ENCODE results near the gene EPHB4.

The EPHB4 gene

DNA sequence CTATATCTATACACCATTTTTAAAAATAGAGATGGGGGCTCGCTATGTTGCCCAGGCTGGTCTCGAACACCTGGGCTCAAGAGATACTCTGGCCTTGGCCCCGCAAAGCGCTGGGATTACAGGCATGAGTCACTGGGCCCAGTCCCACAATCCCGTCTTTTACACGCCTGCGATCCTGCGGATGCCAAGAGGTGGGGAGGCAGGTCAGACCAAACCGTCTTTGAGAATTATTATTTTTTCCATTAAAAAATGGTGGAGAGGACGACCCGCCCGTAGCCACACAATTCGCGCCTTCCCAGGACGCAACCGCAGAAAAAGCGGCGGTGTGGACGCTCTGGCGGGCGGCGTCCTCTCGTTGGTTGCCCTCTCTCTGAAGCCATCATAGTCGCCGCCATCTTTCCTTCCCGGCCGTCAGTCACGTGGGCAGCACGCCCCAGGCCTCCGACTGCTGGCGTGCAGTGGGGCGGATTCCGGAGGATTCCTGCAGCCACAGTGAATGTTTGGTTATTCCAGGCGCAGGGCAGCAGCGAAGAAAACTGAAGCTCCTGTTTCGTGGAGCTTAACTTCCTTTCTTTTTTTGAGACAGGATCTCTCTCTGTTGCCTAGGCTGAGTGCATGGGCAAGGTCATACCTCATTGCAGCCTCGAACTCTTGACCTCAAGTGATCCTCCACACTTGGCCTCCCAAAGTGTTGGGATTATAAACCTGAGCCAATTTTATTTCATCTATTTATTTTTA is 9.9 kb upstream of the EPHB4 start (continued):
- TF ChIP-seq, protein P1, sequence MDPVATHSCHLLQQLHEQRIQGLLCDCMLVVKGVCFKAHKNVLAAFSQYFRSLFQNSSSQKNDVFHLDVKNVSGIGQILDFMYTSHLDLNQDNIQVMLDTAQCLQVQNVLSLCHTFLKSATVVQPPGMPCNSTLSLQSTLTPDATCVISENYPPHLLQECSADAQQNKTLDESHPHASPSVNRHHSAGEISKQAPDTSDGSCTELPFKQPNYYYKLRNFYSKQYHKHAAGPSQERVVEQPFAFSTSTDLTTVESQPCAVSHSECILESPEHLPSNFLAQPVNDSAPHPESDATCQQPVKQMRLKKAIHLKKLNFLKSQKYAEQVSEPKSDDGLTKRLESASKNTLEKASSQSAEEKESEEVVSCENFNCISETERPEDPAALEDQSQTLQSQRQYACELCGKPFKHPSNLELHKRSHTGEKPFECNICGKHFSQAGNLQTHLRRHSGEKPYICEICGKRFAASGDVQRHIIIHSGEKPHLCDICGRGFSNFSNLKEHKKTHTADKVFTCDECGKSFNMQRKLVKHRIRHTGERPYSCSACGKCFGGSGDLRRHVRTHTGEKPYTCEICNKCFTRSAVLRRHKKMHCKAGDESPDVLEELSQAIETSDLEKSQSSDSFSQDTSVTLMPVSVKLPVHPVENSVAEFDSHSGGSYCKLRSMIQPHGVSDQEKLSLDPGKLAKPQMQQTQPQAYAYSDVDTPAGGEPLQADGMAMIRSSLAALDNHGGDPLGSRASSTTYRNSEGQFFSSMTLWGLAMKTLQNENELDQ (tag by site-specific recombination; IDR thresholded peaks at IDR 0.05; ENCODE audit: low read depth) = no peak
- TF ChIP-seq KLF10 (tag by site-specific recombination; IDR thresholded peaks at IDR 0.05) = peak; percentile 61; the same call in 1 of the 2 replicates
- 0 out of 2 replicates have a peak, but pooled peaks have one; percentile 64 for TF ChIP-seq ZBTB7A (tag by site-specific recombination; IDR thresholded peaks at IDR 0.05; ENCODE audit: low read depth)
- no peak for TF ChIP-seq ZNF48 (tag by site-specific recombination; IDR thresholded peaks at IDR 0.05)
- TF ChIP-seq, protein P2, sequence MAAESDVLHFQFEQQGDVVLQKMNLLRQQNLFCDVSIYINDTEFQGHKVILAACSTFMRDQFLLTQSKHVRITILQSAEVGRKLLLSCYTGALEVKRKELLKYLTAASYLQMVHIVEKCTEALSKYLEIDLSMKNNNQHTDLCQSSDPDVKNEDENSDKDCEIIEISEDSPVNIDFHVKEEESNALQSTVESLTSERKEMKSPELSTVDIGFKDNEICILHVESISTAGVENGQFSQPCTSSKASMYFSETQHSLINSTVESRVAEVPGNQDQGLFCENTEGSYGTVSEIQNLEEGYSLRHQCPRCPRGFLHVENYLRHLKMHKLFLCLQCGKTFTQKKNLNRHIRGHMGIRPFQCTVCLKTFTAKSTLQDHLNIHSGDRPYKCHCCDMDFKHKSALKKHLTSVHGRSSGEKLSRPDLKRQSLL (tag by site-specific recombination; IDR thresholded peaks at IDR 0.05) = 0 out of 2 replicates have a peak, but pooled peaks have one; percentile 11
- TF ChIP-seq ZNF155 (tag by site-specific recombination; IDR thresholded peaks at IDR 0.05) = no peak
- TF ChIP-seq GLI4 (tag by site-specific recombination; IDR thresholded peaks at IDR 0.05) = no peak
- TF ChIP-seq ZXDB (tag by site-specific recombination; IDR thresholded peaks at IDR 0.05) = peak; percentile 95
- peak; percentile 98 for TF ChIP-seq ZBTB17 (tag by site-specific recombination; IDR thresholded peaks at IDR 0.05)
- TF ChIP-seq ZFP41 (tag by site-specific recombination; IDR thresholded peaks at IDR 0.05; ENCODE audit: borderline replicate concordance) = no peak
- TF ChIP-seq RBAK (tag by site-specific recombination; IDR thresholded peaks at IDR 0.05) = no peak
- TF ChIP-seq ZNF423 (tag by site-specific recombination; IDR thresholded peaks at IDR 0.05) = no peak
- TF ChIP-seq KLF9 (tag by site-specific recombination; IDR thresholded peaks at IDR 0.05; ENCODE audit: low read depth) = peak; percentile 61; the same call in 1 of the 2 replicates
- TF ChIP-seq, protein P3, sequence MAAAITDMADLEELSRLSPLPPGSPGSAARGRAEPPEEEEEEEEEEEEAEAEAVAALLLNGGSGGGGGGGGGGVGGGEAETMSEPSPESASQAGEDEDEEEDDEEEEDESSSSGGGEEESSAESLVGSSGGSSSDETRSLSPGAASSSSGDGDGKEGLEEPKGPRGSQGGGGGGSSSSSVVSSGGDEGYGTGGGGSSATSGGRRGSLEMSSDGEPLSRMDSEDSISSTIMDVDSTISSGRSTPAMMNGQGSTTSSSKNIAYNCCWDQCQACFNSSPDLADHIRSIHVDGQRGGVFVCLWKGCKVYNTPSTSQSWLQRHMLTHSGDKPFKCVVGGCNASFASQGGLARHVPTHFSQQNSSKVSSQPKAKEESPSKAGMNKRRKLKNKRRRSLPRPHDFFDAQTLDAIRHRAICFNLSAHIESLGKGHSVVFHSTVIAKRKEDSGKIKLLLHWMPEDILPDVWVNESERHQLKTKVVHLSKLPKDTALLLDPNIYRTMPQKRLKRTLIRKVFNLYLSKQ (tag by site-specific recombination; IDR thresholded peaks at IDR 0.05; ENCODE audit: borderline replicate concordance) = no peak
- no peak for TF ChIP-seq ZNF37A (tag by site-specific recombination; IDR thresholded peaks at IDR 0.05)
- no peak for TF ChIP-seq ZNF174 (tag by site-specific recombination; IDR thresholded peaks at IDR 0.05)
- peak; percentile 50; the same call in 1 of the 2 replicates for TF ChIP-seq ZBTB1 (tag by site-specific recombination; IDR thresholded peaks at IDR 0.05)
- peak; percentile 88 for TF ChIP-seq ZNF629 (tag by site-specific recombination; IDR thresholded peaks at IDR 0.05)
- no peak for TF ChIP-seq SETDB1 (IDR thresholded peaks at IDR 0.05; ENCODE audit: insufficient read length, low read length)
- peak; percentile 55; the same call in 1 of the 2 replicates for TF ChIP-seq ZNF843 (tag by site-specific recombination; IDR thresholded peaks at IDR 0.05)
- TF ChIP-seq ZNF2 (tag by site-specific recombination; IDR thresholded peaks at IDR 0.05) = peak; percentile 83
- no peak for TF ChIP-seq ZNF133 (tag by site-specific recombination; IDR thresholded peaks at IDR 0.05)
- TF ChIP-seq ZNF140 (tag by site-specific recombination; IDR thresholded peaks at IDR 0.05) = no peak
- TF ChIP-seq ZNF707 (tag by site-specific recombination; IDR thresholded peaks at IDR 0.05) = no peak
- TF ChIP-seq SP3 (tag by site-specific recombination; IDR thresholded peaks at IDR 0.05) = peak; percentile 92
- no peak for TF ChIP-seq ZNF121 (tag by site-specific recombination; IDR thresholded peaks at IDR 0.05)
- TF ChIP-seq, protein P4, sequence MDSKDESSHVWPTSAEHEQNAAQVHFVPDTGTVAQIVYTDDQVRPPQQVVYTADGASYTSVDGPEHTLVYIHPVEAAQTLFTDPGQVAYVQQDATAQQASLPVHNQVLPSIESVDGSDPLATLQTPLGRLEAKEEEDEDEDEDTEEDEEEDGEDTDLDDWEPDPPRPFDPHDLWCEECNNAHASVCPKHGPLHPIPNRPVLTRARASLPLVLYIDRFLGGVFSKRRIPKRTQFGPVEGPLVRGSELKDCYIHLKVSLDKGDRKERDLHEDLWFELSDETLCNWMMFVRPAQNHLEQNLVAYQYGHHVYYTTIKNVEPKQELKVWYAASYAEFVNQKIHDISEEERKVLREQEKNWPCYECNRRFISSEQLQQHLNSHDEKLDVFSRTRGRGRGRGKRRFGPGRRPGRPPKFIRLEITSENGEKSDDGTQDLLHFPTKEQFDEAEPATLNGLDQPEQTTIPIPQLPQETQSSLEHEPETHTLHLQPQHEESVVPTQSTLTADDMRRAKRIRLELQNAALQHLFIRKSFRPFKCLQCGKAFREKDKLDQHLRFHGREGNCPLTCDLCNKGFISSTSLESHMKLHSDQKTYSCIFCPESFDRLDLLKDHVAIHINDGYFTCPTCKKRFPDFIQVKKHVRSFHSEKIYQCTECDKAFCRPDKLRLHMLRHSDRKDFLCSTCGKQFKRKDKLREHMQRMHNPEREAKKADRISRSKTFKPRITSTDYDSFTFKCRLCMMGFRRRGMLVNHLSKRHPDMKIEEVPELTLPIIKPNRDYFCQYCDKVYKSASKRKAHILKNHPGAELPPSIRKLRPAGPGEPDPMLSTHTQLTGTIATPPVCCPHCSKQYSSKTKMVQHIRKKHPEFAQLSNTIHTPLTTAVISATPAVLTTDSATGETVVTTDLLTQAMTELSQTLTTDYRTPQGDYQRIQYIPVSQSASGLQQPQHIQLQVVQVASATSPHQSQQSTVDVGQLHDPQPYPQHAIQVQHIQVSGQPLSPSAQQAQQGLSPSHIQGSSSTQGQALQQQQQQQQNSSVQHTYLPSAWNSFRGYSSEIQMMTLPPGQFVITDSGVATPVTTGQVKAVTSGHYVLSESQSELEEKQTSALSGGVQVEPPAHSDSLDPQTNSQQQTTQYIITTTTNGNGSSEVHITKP (tag by site-specific recombination; IDR thresholded peaks at IDR 0.05) = peak; percentile 83
- peak; percentile 49; the same call in 1 of the 2 replicates for TF ChIP-seq ZNF558 (tag by site-specific recombination; IDR thresholded peaks at IDR 0.05)
- TF ChIP-seq, protein P5, sequence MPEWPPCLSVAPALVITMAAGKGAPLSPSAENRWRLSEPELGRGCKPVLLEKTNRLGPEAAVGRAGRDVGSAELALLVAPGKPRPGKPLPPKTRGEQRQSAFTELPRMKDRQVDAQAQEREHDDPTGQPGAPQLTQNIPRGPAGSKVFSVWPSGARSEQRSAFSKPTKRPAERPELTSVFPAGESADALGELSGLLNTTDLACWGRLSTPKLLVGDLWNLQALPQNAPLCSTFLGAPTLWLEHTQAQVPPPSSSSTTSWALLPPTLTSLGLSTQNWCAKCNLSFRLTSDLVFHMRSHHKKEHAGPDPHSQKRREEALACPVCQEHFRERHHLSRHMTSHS (tag by site-specific recombination; IDR thresholded peaks at IDR 0.05) = no peak
- TF ChIP-seq ZEB2 (tag by site-specific recombination; IDR thresholded peaks at IDR 0.05) = peak; percentile 89
- no peak for TF ChIP-seq ZNF157 (tag by site-specific recombination; IDR thresholded peaks at IDR 0.05)
- peak; percentile 52 for TF ChIP-seq ZNF600 (tag by site-specific recombination; IDR thresholded peaks at IDR 0.05)
- no peak for TF ChIP-seq ZNF670 (tag by site-specific recombination; IDR thresholded peaks at IDR 0.05; ENCODE audit: low read depth)
